LHCN-M2 (cell line): ENCODE results near the gene STRADB. TPM values are rescaled to one million over a fixed set of nuclear protein-coding genes. Genes with fewer than 3 reads are reported as not detected.

Source experiments
- total RNA-seq: library from RNA; depleted of rRNA; stranded (reverse); fragments of >200 nt; gene quantifications from 2 replicates; pipeline ENCODE4 v1.2.3, GENCODE V29; 2014; rRNA removed

The STRADB gene
- total RNA-seq, 1 experiment from 2014 or later = 255 TPM

Other genes with a start within 250 kb of the STRADB start
- 19.6 and 23.0 TPM in 2 replicates for gene CASP8, start 191.2 kb upstream of the STRADB start, total RNA-seq
- 1.3 and 3.7 TPM in 2 replicates for gene FLACC1, start 94.4 kb upstream of the STRADB start, total RNA-seq
- gene TRAK2, start 282 bp upstream of the STRADB start, total RNA-seq = 47.8 and 73.9 TPM in 2 replicates
- gene TMEM237, start 191.8 kb downstream of the STRADB start, total RNA-seq = 92.9 and 102 TPM in 2 replicates
- 111 and 140 TPM in 2 replicates for gene MPP4, start 246.9 kb downstream of the STRADB start, total RNA-seq